GM19043 (cell line): Measurements from ENCODE around the gene FLVCR2.

Source experiments
- ATAC-seq: cut with Tn5 transposase; IDR thresholded peaks from one replicate; pipeline ENCODE4 v1.9.1; 2021; ENCODE audit warnings: low read depth; ENCODE audit not compliant: unreplicated experiment

Gene FLVCR2

GRCh38 chr14:75553761-75554364 lies 24.6 kb upstream of the FLVCR2 start:
- ATAC-seq = no peak

GRCh38 chr14:75554482-75554881 lies 23.9 kb upstream of the FLVCR2 start:
- no peak for ATAC-seq

GRCh38 chr14:75558440-75558839 lies 20.0 kb upstream of the FLVCR2 start:
- no peak for ATAC-seq

- ATAC-seq = no peak
These were observed 19.4 kb upstream of the FLVCR2 start for GRCh38 chr14:75559045-75559444.

- ATAC-seq = peak; percentile 36
These were observed 18.8 kb upstream of the FLVCR2 start for GRCh38 chr14:75559451-75560222.

GRCh38 chr14:75561013-75561432 lies 17.4 kb upstream of the FLVCR2 start:
- no peak for ATAC-seq

- no peak for ATAC-seq
These were observed 16.3 kb upstream of the FLVCR2 start for GRCh38 chr14:75562089-75562488.

- ATAC-seq = no peak
These were observed 15.9 kb upstream of the FLVCR2 start for GRCh38 chr14:75562489-75562888.

GRCh38 chr14:75563931-75564330 lies 14.5 kb upstream of the FLVCR2 start:
- ATAC-seq = no peak

GRCh38 chr14:75565056-75565455 lies 13.4 kb upstream of the FLVCR2 start:
- no peak for ATAC-seq

- no peak for ATAC-seq
These were observed 12.1 kb upstream of the FLVCR2 start for GRCh38 chr14:75566321-75566720.

GRCh38 chr14:75566752-75567151 lies 11.7 kb upstream of the FLVCR2 start:
- no peak for ATAC-seq

- no peak for ATAC-seq
These were observed 10.3 kb upstream of the FLVCR2 start for GRCh38 chr14:75568140-75568539.

- no peak for ATAC-seq
These were observed 9.6 kb upstream of the FLVCR2 start for GRCh38 chr14:75568791-75569190.

- no peak for ATAC-seq
These were observed 7.6 kb upstream of the FLVCR2 start for GRCh38 chr14:75570797-75571196.

- ATAC-seq = no peak
These were observed 6.3 kb upstream of the FLVCR2 start for GRCh38 chr14:75572104-75572503.

GRCh38 chr14:75577090-75577489 lies 1.3 kb upstream of the FLVCR2 start:
- ATAC-seq = no peak

- ATAC-seq = peak; percentile 78
These were observed 705 bp upstream of the FLVCR2 start for GRCh38 chr14:75577729-75578101.

GRCh38 chr14:75578786-75579337 lies 442 bp downstream of the FLVCR2 start:
- no peak for ATAC-seq

GRCh38 chr14:75579338-75579864 lies 981 bp downstream of the FLVCR2 start:
- no peak for ATAC-seq

GRCh38 chr14:75579882-75580281 lies 1.5 kb downstream of the FLVCR2 start:
- no peak for ATAC-seq

- ATAC-seq = no peak
These were observed 9.0 kb downstream of the FLVCR2 start for GRCh38 chr14:75587388-75587787.
